A673 (cell line): Measurements from ENCODE around the gene DCLK1.

Experiments used
- EZH2 ChIP-seq: fragments of 200-600 bp; sonication (generic); IDR thresholded peaks from 2 replicates; pipeline ENCODE4 v1.6.1; 2017; ENCODE audit warnings: borderline replicate concordance, low read depth, mild to moderate bottlenecking, mixed read lengths, antibody characterized with exemption, low read length; ENCODE audit not compliant: poor library complexity, severe bottlenecking
- TF ChIP-seq, protein P1 (sequence below): fragments of 300-800, 200-600 bp; sonication (generic); conservative IDR thresholded peaks from 2 replicates; pipeline ENCODE4 v1.5.1; 2017; ENCODE audit warnings: low read depth, mild to moderate bottlenecking, antibody characterized with exemption, low read length, moderate library complexity, mixed read lengths

- TF ChIP-seq, protein P1, sequence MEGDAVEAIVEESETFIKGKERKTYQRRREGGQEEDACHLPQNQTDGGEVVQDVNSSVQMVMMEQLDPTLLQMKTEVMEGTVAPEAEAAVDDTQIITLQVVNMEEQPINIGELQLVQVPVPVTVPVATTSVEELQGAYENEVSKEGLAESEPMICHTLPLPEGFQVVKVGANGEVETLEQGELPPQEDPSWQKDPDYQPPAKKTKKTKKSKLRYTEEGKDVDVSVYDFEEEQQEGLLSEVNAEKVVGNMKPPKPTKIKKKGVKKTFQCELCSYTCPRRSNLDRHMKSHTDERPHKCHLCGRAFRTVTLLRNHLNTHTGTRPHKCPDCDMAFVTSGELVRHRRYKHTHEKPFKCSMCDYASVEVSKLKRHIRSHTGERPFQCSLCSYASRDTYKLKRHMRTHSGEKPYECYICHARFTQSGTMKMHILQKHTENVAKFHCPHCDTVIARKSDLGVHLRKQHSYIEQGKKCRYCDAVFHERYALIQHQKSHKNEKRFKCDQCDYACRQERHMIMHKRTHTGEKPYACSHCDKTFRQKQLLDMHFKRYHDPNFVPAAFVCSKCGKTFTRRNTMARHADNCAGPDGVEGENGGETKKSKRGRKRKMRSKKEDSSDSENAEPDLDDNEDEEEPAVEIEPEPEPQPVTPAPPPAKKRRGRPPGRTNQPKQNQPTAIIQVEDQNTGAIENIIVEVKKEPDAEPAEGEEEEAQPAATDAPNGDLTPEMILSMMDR, result no peak
- TF ChIP-seq EZH2, result no peak
Measured at GRCh38 chr13:35966024-35966423, 165.2 kb downstream of the DCLK1 start.
